ENCODE data around the gene APPL2. TPM values are rescaled to one million over a fixed set of nuclear protein-coding genes. Genes with fewer than 3 reads are reported as not detected.

Gene APPL2
- total and polyA plus RNA-seq, 12 donors, result 15.9 to 122 (median 53.2) TPM

- 68 to 93% (median 90%) methylated on average over 5 of the region's 5 CpGs for WGBS, 4 donors
- DNase-seq, result no peak
- no peak for TF ChIP-seq POLR2A (IDR thresholded peaks at IDR 0.05)
- no peak for TF ChIP-seq CTCF (IDR thresholded peaks at IDR 0.05)
- Histone ChIP-seq H3K36me3 (replicated peaks in 1 of 2) (no peaks in the 10 kb centered on the region), H3K27me3 (no peaks in the 10 kb centered on the region), H3K4me3 (no peak overlapping the region), H3K9me3 (replicated peaks in 1 of 3) (no peaks in the 10 kb centered on the region), H3K27ac (no peak overlapping the region), H3K4me1 (replicated peaks in 1 of 2) (no peaks in the 10 kb centered on the region)
- intact Hi-C loops (cut with DNase I), result no loop called here
Measured at GRCh38 chr12:105274571-105274970, 38.6 kb upstream of the APPL2 start.

- no peak overlapping the region for H3K4me3 ChIP-seq
- H3K27me3 ChIP-seq, result no peaks in the 10 kb centered on the region
- TF ChIP-seq POLR2A (IDR thresholded peaks at IDR 0.05) (no peak), CTCF (IDR thresholded peaks at IDR 0.05) (no peak)
- no peaks in the 10 kb centered on the region for H3K36me3 ChIP-seq (replicated peaks in 1 of 2)
- no peaks in the 10 kb centered on the region for H3K4me1 ChIP-seq (replicated peaks in 1 of 2)
- H3K27ac ChIP-seq, result no peak overlapping the region
- no peaks in the 10 kb centered on the region for H3K9me3 ChIP-seq (replicated peaks in 1 of 3)
- intact Hi-C loops (cut with DNase I), result no loop called here
- WGBS, 4 donors, result 87 to 96% (median 92%) methylated on average over 2 of the region's 2 CpGs
- no peak for DNase-seq
Measured at GRCh38 chr12:105273601-105274000, 37.6 kb upstream of the APPL2 start.

GRCh38 chr12:105272814-105273416 lies 36.9 kb upstream of the APPL2 start:
- H3K9me3 ChIP-seq (replicated peaks in 1 of 3), result no peaks in the 10 kb centered on the region
- 84 to 92% (median 89%) methylated on average over 4 of the region's 4 CpGs for WGBS, 4 donors
- no peak for DNase-seq
- no peaks in the 10 kb centered on the region for H3K27me3 ChIP-seq
- intact Hi-C loops (cut with DNase I), result no loop called here
- H3K4me3 ChIP-seq, result no peak overlapping the region
- TF ChIP-seq CTCF (IDR thresholded peaks at IDR 0.05) (no peak), POLR2A (IDR thresholded peaks at IDR 0.05) (no peak)
- no peak overlapping the region for H3K27ac ChIP-seq
- no peaks in the 10 kb centered on the region for H3K4me1 ChIP-seq (replicated peaks in 1 of 2)
- H3K36me3 ChIP-seq (replicated peaks in 1 of 2), result no peaks in the 10 kb centered on the region

GRCh38 chr12:105272152-105272551 lies 36.2 kb upstream of the APPL2 start:
- 74 to 82% (median 80%) methylated on average over 3 of the region's 3 CpGs for WGBS, 4 donors
- no peaks in the 10 kb centered on the region for H3K9me3 ChIP-seq (replicated peaks in 1 of 3)
- H3K4me3 ChIP-seq, result no peak overlapping the region
- intact Hi-C loops (cut with DNase I), result no loop called here
- H3K27me3 ChIP-seq, result no peaks in the 10 kb centered on the region
- TF ChIP-seq CTCF (IDR thresholded peaks at IDR 0.05) (no peak), POLR2A (IDR thresholded peaks at IDR 0.05) (no peak)
- no peaks in the 10 kb centered on the region for H3K36me3 ChIP-seq (replicated peaks in 1 of 2)
- DNase-seq, result no peak
- H3K4me1 ChIP-seq (replicated peaks in 1 of 2), result no peaks in the 10 kb centered on the region
- H3K27ac ChIP-seq, result no peak overlapping the region
